SU-DHL-6 (cell line): Measurements from ENCODE around the gene CARD6.

Source experiments
- H2AFZ ChIP-seq: fragments of 200-600 bp; sonication (generic); 2 replicates; pipeline ENCODE4 v1.6.1; 2014; ENCODE audit warnings: low read depth, mild to moderate bottlenecking, moderate library complexity, mixed read lengths, antibody characterized with exemption, low read length; ENCODE audit not compliant: severe bottlenecking
- H3F3A ChIP-seq: fragments of 200-600 bp; shearing (Covaris generic); 2 replicates; pipeline ENCODE4 v1.6.0; 2016; ENCODE audit warnings: antibody characterized with exemption, mild to moderate bottlenecking; ENCODE audit not compliant: insufficient read depth
- H3K27ac ChIP-seq: fragments of 200-600 bp; sonication (generic); 2 replicates; pipeline ENCODE4 v1.5.1; 2016; ENCODE audit warnings: low read depth, mild to moderate bottlenecking, low read length, moderate library complexity, mixed read lengths
- H3K27me3 ChIP-seq: fragments of 200-600 bp; sonication (generic), shearing (Covaris generic); 2 replicates; pipeline ENCODE4 v1.6.0; 2014; ENCODE audit warnings: mild to moderate bottlenecking, low read length
- H3K36me3 ChIP-seq: fragments of 200-600 bp; sonication (generic); 2 replicates; pipeline ENCODE4 v1.6.1; 2014; ENCODE audit warnings: mild to moderate bottlenecking, low read length, mixed read lengths
- H3K4me2 ChIP-seq: fragments of 300-600, 200-600 bp; shearing (Covaris generic), sonication (generic); 2 replicates; pipeline ENCODE4 v1.6.0; 2014; ENCODE audit warnings: low read length, low read depth, mild to moderate bottlenecking; ENCODE audit not compliant: poor library complexity, severe bottlenecking
- H3K4me3 ChIP-seq: fragments of 200-600 bp; sonication (generic); 2 replicates; pipeline ENCODE4 v1.5.1; 2014; ENCODE audit warnings: antibody characterized with exemption, low read length, mild to moderate bottlenecking, mixed read lengths; ENCODE audit not compliant: insufficient read depth, poor library complexity, severe bottlenecking
- H3K79me2 ChIP-seq: fragments of 200-600 bp; sonication (generic); 2 replicates; pipeline ENCODE4 v1.6.1; 2014; ENCODE audit warnings: mild to moderate bottlenecking, low read length, moderate library complexity; ENCODE audit not compliant: insufficient read depth
- H3K9ac ChIP-seq: fragments of 200-600 bp; sonication (generic); 2 replicates; pipeline ENCODE4 v1.7.0; 2014; ENCODE audit warnings: mild to moderate bottlenecking, low read length
- H3K9me2 ChIP-seq: fragments of 200-600 bp; sonication (generic); replicated peaks from 2 replicates; pipeline ENCODE4 v1.6.1; 2014; ENCODE audit warnings: low read length; ENCODE audit not compliant: insufficient read depth
- H3K9me3 ChIP-seq: fragments of 200-600 bp; sonication (generic); 2 replicates; pipeline ENCODE4 v1.6.1; 2014; ENCODE audit warnings: low read length, mixed read lengths; ENCODE audit not compliant: insufficient read depth
- H4K20me1 ChIP-seq: fragments of 200-600 bp; sonication (generic); 2 replicates; pipeline ENCODE4 v1.6.1; 2014; ENCODE audit warnings: low read depth, mild to moderate bottlenecking, antibody characterized with exemption, low read length, moderate library complexity, mixed read lengths
- EZH2phosphoT487 ChIP-seq: fragments of 200-600 bp; sonication (generic), shearing (Covaris generic); conservative IDR thresholded peaks from 2 replicates; pipeline ENCODE4 v1.6.1; 2018; ENCODE audit warnings: mild to moderate bottlenecking, antibody characterized with exemption, low read length, moderate library complexity, mixed read lengths
- TF ChIP-seq, protein P1 (sequence below): fragments of 200-600 bp; sonication (generic); IDR thresholded peaks from one replicate; pipeline ENCODE4 v1.5.1; 2017; ENCODE audit warnings: antibody characterized with exemption, mild to moderate bottlenecking, low read length, moderate library complexity; ENCODE audit not compliant: insufficient read depth, poor library complexity, severe bottlenecking

CARD6 gene

DNA sequence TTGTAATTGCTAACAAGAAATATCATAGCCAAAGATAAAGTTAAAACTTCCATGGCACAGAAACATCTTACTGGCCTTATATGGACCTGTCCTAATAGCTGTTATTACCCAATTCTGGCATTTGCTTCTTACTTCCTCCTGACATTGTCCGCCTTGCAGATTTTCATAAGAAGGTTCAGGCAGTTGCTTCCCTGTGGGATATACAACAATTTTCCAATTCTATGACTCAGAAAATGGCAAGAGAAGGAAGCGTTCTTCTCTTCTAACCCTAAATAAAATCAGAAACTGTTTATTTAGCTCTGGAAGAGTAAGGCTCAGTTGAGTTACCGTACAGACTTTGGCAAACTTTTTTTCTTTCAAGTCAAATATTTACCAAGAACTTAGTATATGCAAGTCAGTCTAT, 44.7 kb upstream of the CARD6 start:
- H3K79me2 ChIP-seq, result peaks cover 62% of the 10 kb centered on the region

DNA sequence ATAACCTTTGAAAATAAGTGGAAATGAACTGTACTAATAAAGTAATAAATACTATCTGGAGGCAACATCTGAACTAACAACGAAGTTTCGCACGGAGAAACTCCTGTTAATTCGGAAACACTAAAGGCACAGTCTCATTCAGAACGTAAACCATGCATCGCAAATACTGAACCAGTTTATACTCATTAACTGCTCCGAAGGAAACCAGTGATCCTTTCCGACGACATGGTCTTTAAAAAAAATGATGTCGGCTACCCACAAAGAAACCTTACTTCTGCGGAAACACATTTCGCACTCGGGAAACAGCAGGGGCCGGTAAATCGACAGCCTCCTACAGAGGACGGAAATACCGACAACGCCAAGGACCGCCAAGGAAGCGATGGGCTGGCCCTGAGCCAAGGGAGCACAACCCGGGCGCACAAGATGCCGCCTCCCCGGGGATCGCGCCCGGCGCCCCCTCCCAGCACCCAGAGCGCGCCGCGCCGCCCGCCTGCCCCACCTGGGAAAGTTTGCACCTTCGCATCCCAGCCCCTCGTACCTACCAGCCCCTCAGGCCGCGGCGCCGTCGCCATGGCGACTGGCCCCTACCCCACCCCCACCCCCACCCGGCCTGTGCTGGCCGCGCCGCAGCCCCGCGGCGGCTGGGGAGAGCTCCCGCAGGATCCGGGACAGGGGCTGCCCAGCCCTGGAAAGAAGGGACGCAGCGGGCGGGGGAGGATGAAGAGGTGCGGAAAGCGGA, 43.7 kb upstream of the CARD6 start:
- no peaks in the 10 kb centered on the region for H3K9me2 ChIP-seq
- peak overlapping the region; percentile 76 for H3K9ac ChIP-seq
- no peaks in the 10 kb centered on the region for H3K27me3 ChIP-seq
- no peaks in the 10 kb centered on the region for H3K9me3 ChIP-seq
- H2AFZ ChIP-seq, result peak overlapping the region; percentile 21
- no peaks in the 10 kb centered on the region for H3K36me3 ChIP-seq
- TF ChIP-seq, protein P1, sequence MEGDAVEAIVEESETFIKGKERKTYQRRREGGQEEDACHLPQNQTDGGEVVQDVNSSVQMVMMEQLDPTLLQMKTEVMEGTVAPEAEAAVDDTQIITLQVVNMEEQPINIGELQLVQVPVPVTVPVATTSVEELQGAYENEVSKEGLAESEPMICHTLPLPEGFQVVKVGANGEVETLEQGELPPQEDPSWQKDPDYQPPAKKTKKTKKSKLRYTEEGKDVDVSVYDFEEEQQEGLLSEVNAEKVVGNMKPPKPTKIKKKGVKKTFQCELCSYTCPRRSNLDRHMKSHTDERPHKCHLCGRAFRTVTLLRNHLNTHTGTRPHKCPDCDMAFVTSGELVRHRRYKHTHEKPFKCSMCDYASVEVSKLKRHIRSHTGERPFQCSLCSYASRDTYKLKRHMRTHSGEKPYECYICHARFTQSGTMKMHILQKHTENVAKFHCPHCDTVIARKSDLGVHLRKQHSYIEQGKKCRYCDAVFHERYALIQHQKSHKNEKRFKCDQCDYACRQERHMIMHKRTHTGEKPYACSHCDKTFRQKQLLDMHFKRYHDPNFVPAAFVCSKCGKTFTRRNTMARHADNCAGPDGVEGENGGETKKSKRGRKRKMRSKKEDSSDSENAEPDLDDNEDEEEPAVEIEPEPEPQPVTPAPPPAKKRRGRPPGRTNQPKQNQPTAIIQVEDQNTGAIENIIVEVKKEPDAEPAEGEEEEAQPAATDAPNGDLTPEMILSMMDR, result no peak
- no peak for TF ChIP-seq EZH2phosphoT487
- H4K20me1 ChIP-seq, result peaks cover under 1% of the 10 kb centered on the region; the same call in 1 of the 2 replicates
- peak overlapping the region; percentile 80 for H3K27ac ChIP-seq
- H3K4me2 ChIP-seq, result peak overlapping the region; percentile 86
- peak overlapping the region; percentile 72 for H3K4me3 ChIP-seq
- peaks cover 52% of the 10 kb centered on the region for H3K79me2 ChIP-seq
- H3F3A ChIP-seq, result peaks cover 20% of the 10 kb centered on the region

More for the DNA sequence above, 44.7 kb upstream of the CARD6 start:
- Histone ChIP-seq H3K9ac (peak overlapping the region; percentile 76), H3F3A (peaks cover 20% of the 10 kb centered on the region), H3K9me2 (no peaks in the 10 kb centered on the region), H3K27ac (peak overlapping the region; percentile 80), H4K20me1 (peaks cover 10% of the 10 kb centered on the region), H2AFZ (no peak overlapping the region), H3K4me3 (peak overlapping the region; percentile 72), H3K36me3 (no peaks in the 10 kb centered on the region), H3K4me2 (peak overlapping the region; percentile 86), H3K9me3 (no peaks in the 10 kb centered on the region), H3K27me3 (no peaks in the 10 kb centered on the region)
- TF ChIP-seq EZH2phosphoT487, result no peak
- TF ChIP-seq, protein P1, result no peak

DNA sequence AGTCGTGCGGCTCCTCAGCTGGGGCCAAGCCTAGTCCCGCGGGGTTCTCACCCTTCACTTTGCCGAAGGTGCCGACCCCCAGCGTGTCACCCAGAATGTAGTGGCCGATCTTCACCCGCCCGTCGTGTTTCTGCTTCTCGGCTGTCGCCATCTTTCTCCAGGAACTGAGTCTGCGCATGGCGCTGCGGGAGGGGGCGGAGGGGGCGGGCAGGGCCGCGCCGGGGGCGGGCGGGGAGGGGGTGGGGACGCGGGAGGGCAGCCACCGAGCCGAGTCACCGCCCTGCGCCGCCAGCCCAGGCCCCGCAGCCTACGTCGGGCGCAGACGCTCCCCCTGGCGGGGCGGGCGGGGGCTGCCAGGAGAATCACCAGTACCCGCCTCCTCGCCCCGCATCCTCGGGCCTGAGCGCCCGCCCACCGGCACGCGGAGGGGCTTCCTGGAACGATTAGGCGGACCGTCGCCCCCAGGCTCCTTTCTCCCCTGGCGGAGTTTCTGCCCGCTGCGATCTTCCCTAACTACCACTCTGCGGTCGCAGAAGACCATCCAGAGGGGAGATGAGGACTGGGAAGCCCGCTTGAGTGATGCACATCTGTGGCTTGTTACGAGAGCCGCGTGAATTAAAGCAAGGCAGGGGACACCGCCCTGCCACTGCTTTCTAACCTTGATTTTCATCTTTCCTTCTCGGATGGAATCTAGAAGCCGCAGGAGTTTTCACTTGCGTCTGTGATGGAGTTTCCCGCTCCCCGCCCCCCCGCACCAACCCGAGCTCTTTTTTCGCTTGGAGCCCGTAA, 43.0 kb upstream of the CARD6 start, which contains the start of gene PRKAA1:
Gene PRKAA1 (minus strand): TSS at position 363 of the 789 bp plus-strand sequence. CDS start 185 bp downstream, at position 178.
- TF ChIP-seq, protein P1, result no peak
- no peak for TF ChIP-seq EZH2phosphoT487
- Histone ChIP-seq H3K36me3 (no peaks in the 10 kb centered on the region), H3F3A (peaks cover 20% of the 10 kb centered on the region)

More for the DNA sequence above, 43.0 kb upstream of the CARD6 start, which contains the start of gene PRKAA1:
- Histone ChIP-seq H3K9ac (peak within 1 kb of the TSS; percentile 76), H3K4me3 (peak within 1 kb of the TSS; percentile 80), H3K4me2 (peak within 1 kb of the TSS; percentile 86), H4K20me1 (no peaks in the 10 kb centered on the region), H3K9me3 (no peaks in the 10 kb centered on the region), H2AFZ (peak within 1 kb of the TSS; percentile 85), H3K79me2 (peaks cover 44% of the 10 kb centered on the region), H3K27me3 (no peaks in the 10 kb centered on the region), H3K27ac (peak within 1 kb of the TSS; percentile 80), H3K9me2 (no peaks in the 10 kb centered on the region)
